ENCODE measurements around the gene LGR4. TPM values are rescaled to one million over a fixed set of nuclear protein-coding genes. Genes with fewer than 3 reads are reported as not detected.

LGR4 gene
- total and polyA plus RNA-seq, 9 of the 15 experiments (the other 6 are each of a cell fraction or from before 2014, with no cell fraction given) = 0.94 to 10.1 (median 5.8) TPM

DNA sequence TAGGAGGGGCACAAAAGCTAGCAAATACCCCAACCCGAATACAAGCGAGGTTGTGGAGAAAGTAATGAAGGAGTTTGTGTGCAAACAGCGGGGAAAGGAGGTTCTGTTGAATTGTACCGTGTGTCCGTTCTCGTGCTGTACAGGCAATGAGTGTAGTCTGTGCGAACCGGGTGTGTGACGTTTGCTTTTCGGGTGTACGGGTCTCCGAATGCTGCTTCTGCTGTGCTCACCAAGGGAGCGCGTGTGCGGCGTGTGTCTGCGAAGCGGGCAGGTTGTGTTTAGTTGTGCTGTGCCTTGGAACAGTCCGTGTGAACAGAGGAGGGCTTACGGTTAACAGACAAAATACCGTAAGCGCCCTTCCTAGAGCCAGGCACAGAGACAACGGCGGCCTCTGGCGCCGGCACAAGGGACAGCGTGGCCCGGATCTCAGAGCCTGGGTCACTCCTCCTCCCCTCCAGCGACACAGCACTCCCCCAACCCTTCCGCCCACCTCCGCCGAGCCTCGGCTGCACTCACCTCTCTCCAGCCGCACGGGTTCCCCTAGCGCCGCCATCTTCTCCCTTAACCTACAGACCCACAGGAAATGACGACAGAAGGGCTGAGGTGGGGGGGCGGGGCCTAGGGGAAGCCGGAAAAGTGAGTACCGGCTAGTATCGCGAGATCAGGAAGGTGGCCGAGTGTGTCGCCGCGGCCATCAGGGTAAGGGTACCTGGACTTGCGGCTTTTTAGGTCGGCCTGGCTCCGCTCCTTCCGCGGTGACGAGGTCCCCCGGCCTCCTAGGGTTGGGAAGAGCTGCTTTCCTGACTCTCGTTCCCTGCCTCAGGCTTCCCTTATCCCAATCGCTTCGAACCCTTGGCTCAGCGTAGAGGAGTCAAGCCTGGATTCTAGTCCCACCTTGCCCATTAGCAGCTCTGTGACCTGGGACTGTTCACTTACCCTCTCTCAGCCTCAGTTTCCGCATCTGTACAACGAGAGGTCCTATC lies 33.9 kb upstream of the LGR4 start, which contains the start of gene LIN7C (continued):
- TF ChIP-seq ZNF274 (IDR thresholded peaks at IDR 0.05; ENCODE audit: borderline replicate concordance, low read depth, low read length) (no peak), YBX1 (IDR thresholded peaks at IDR 0.05) (no peak), CUX1 (CRISPR knock-in tag; IDR thresholded peaks at IDR 0.05) (no peak), ZFP30 (CRISPR knock-in tag; IDR thresholded peaks at IDR 0.05; ENCODE audit: borderline replicate concordance) (no peak), ARID3B (CRISPR knock-in tag; IDR thresholded peaks at IDR 0.05; ENCODE audit: borderline replicate concordance) (no peak), FIP1L1 (IDR thresholded peaks at IDR 0.05; ENCODE audit: low read depth, low read length, poor library complexity, severe bottlenecking) (no peak), RNF2 (IDR thresholded peaks at IDR 0.05) (no peak; the same call in 1 of the 2 replicates), CREM (IDR thresholded peaks at IDR 0.05; ENCODE audit: low read depth) (peak; percentile 94), EP400 (IDR thresholded peaks at IDR 0.05) (peak; percentile 80)
- TF ChIP-seq, protein P1, sequence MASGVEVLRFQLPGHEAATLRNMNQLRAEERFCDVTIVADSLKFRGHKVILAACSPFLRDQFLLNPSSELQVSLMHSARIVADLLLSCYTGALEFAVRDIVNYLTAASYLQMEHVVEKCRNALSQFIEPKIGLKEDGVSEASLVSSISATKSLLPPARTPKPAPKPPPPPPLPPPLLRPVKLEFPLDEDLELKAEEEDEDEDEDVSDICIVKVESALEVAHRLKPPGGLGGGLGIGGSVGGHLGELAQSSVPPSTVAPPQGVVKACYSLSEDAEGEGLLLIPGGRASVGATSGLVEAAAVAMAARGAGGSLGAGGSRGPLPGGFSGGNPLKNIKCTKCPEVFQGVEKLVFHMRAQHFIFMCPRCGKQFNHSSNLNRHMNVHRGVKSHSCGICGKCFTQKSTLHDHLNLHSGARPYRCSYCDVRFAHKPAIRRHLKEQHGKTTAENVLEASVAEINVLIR (CRISPR knock-in tag; IDR thresholded peaks at IDR 0.05) = peak; percentile 77
- TF ChIP-seq, protein P2, sequence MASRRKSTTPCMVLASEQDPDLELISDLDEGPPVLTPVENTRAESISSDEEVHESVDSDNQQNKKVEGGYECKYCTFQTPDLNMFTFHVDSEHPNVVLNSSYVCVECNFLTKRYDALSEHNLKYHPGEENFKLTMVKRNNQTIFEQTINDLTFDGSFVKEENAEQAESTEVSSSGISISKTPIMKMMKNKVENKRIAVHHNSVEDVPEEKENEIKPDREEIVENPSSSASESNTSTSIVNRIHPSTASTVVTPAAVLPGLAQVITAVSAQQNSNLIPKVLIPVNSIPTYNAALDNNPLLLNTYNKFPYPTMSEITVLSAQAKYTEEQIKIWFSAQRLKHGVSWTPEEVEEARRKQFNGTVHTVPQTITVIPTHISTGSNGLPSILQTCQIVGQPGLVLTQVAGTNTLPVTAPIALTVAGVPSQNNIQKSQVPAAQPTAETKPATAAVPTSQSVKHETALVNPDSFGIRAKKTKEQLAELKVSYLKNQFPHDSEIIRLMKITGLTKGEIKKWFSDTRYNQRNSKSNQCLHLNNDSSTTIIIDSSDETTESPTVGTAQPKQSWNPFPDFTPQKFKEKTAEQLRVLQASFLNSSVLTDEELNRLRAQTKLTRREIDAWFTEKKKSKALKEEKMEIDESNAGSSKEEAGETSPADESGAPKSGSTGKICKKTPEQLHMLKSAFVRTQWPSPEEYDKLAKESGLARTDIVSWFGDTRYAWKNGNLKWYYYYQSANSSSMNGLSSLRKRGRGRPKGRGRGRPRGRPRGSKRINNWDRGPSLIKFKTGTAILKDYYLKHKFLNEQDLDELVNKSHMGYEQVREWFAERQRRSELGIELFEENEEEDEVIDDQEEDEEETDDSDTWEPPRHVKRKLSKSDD (conservative IDR thresholded peaks at IDR 0.05; ENCODE audit: low read length) = no peak
- TF ChIP-seq, protein P3, sequence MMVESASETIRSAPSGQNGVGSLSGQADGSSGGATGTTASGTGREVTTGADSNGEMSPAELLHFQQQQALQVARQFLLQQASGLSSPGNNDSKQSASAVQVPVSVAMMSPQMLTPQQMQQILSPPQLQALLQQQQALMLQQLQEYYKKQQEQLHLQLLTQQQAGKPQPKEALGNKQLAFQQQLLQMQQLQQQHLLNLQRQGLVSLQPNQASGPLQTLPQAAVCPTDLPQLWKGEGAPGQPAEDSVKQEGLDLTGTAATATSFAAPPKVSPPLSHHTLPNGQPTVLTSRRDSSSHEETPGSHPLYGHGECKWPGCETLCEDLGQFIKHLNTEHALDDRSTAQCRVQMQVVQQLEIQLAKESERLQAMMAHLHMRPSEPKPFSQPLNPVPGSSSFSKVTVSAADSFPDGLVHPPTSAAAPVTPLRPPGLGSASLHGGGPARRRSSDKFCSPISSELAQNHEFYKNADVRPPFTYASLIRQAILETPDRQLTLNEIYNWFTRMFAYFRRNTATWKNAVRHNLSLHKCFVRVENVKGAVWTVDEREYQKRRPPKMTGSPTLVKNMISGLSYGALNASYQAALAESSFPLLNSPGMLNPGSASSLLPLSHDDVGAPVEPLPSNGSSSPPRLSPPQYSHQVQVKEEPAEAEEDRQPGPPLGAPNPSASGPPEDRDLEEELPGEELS (CRISPR knock-in tag; IDR thresholded peaks at IDR 0.05; ENCODE audit: borderline replicate concordance) = no peak
